MCF 10A (cell line): Measurements from ENCODE around the gene BANF2. TPM values are rescaled to one million over a fixed set of nuclear protein-coding genes. Genes with fewer than 3 reads are reported as not detected.

Source experiments
- BruUV-seq: library from RNA; stranded (reverse); fragments of 400-500 nt; replicated peaks from 2 replicates; lab custom pipeline; 2021; lab: Mats Ljungman, UMichigan
- CTCF ChIA-PET: fragments of 300-600 bp; sonication (Branson Sonifier 250); formaldehyde crosslinking; extraction: SDS; loops from one replicate; lab custom pipeline; 2021; ENCODE audit warnings: antibody characterized with exemption, inconsistent platforms; lab: Yijun Ruan, JAX
- POLR2A ChIA-PET: fragments of 300-600, 350-650 bp; sonication (Branson Sonifier 250); formaldehyde crosslinking; extraction: SDS; loops from one replicate; lab custom pipeline; 2020; ENCODE audit warnings: antibody characterized with exemption, inconsistent platforms; lab: Yijun Ruan, JAX
- DNase-seq: peaks from one replicate; pipeline ENCODE4 v3.0.0-alpha.2; 2018; ENCODE audit not compliant: unreplicated experiment
- H3K27ac Mint-ChIP-seq: one replicate; pipeline ENCODE4 v1.8.0; 2022; ENCODE audit warnings: mild to moderate bottlenecking, low read depth, mixed read lengths; ENCODE audit not compliant: unreplicated experiment
- H3K27me3 Mint-ChIP-seq: one replicate; pipeline ENCODE4 v1.8.0; 2022; ENCODE audit warnings: mixed read lengths; ENCODE audit not compliant: insufficient read depth, unreplicated experiment
- H3K36me3 Mint-ChIP-seq: one replicate; pipeline ENCODE4 v1.8.0; 2022; ENCODE audit warnings: mild to moderate bottlenecking, moderate library complexity, mixed read lengths; ENCODE audit not compliant: insufficient read depth, unreplicated experiment
- H3K4me1 Mint-ChIP-seq: one replicate; pipeline ENCODE4 v1.8.0; 2022; ENCODE audit warnings: mixed read lengths; ENCODE audit not compliant: insufficient read depth, unreplicated experiment
- H3K4me3 Mint-ChIP-seq: one replicate; pipeline ENCODE4 v1.8.0; 2022; ENCODE audit warnings: mild to moderate bottlenecking, moderate library complexity, mixed read lengths; ENCODE audit not compliant: unreplicated experiment
- H3K9me3 Mint-ChIP-seq: one replicate; pipeline ENCODE4 v1.8.0; 2022; ENCODE audit warnings: mixed read lengths; ENCODE audit not compliant: unreplicated experiment
- CTCF ChIP-seq: fragments of 200-600 bp; IDR thresholded peaks from one replicate; pipeline ENCODE4 v1.8.0; 2022; ENCODE audit warnings: antibody characterized with exemption, mild to moderate bottlenecking; ENCODE audit not compliant: unreplicated experiment
- intact Hi-C: fragments of 100-400 bp; cut with micrococcal nuclease; formaldehyde crosslinking; loops from 2 replicates; pipeline ENCODE4 v1.14.1; 2022
- total RNA-seq: library from RNA; stranded (reverse); gene quantifications from 2 replicates; pipeline ENCODE4 v1.2.3, GENCODE V29; 2022

The BANF2 gene
- total RNA-seq, 1 experiment from 2014 or later = not detected

GRCh38 chr20:17750722-17751045, 50.9 kb downstream of the BANF2 start:
- ChIA-PET POLR2A (no interaction called here), CTCF (no interaction called here)
- TF ChIP-seq CTCF = no peak
- Mint-ChIP-seq H3K27me3 (peaks cover 36% of the 10 kb centered on the region), H3K4me3 (no peak overlapping the region), H3K4me1 (peaks cover 10% of the 10 kb centered on the region), H3K36me3 (no peaks in the 10 kb centered on the region), H3K27ac (no peak overlapping the region), H3K9me3 (no peaks in the 10 kb centered on the region)
- no peak for DNase-seq
- no TSS peak for BruUV-seq
- intact Hi-C loops = no loop called here

- Mint-ChIP-seq H3K4me3 (no peak overlapping the region), H3K27me3 (peaks cover 46% of the 10 kb centered on the region), H3K36me3 (no peaks in the 10 kb centered on the region), H3K27ac (no peak overlapping the region), H3K9me3 (no peaks in the 10 kb centered on the region), H3K4me1 (peaks cover 10% of the 10 kb centered on the region)
- ChIA-PET CTCF (interaction anchor here (0.5 to 1.2 kb wide), 2 partner anchors 8 to 75 kb away, joined by 4 to 5 read pairs; no protein-coding TSS in a partner anchor), POLR2A (interaction anchor here (0.7 kb wide), 1 partner anchor 8 kb away, joined by 3 read pairs; no protein-coding TSS in a partner anchor)
- no peak for TF ChIP-seq CTCF
- no TSS peak for BruUV-seq
- no peak for DNase-seq
- intact Hi-C loops = no loop called here
Measured at GRCh38 chr20:17751640-17752039, 51.9 kb downstream of the BANF2 start.

- H3K27ac Mint-ChIP-seq = no peak overlapping the region
- peaks cover 46% of the 10 kb centered on the region for H3K27me3 Mint-ChIP-seq
- H3K4me1 Mint-ChIP-seq = peaks cover 4% of the 10 kb centered on the region
- no peak for DNase-seq
- no peak overlapping the region for H3K4me3 Mint-ChIP-seq
- CTCF ChIA-PET = interaction anchor here (0.6 to 1.2 kb wide), 4 partner anchors 9 to 244 kb away, joined by 3 to 4 read pairs (median 4); no protein-coding TSS in a partner anchor
- TF ChIP-seq CTCF = no peak
- H3K36me3 Mint-ChIP-seq = no peaks in the 10 kb centered on the region
- BruUV-seq = no TSS peak
- H3K9me3 Mint-ChIP-seq = no peaks in the 10 kb centered on the region
- POLR2A ChIA-PET = interaction anchor here (0.6 kb wide), 1 partner anchor 1172 kb away, joined by 3 read pairs; no protein-coding TSS in a partner anchor
- intact Hi-C loops = no loop called here
Measured at GRCh38 chr20:17752459-17752858, 52.7 kb downstream of the BANF2 start.

- POLR2A ChIA-PET = interaction anchor here (0.6 kb wide), 1 partner anchor 81 kb away, joined by 3 read pairs; no protein-coding TSS in a partner anchor
- CTCF ChIA-PET = interaction anchor here (0.7 to 0.8 kb wide), 2 partner anchors 9 to 1390 kb away, joined by 3 to 4 read pairs; no protein-coding TSS in a partner anchor
- H3K27ac Mint-ChIP-seq = no peak overlapping the region
- DNase-seq = no peak
- H3K36me3 Mint-ChIP-seq = no peaks in the 10 kb centered on the region
- BruUV-seq = no TSS peak
- no peak for TF ChIP-seq CTCF
- peaks cover 46% of the 10 kb centered on the region for H3K27me3 Mint-ChIP-seq
- H3K9me3 Mint-ChIP-seq = peaks cover 8% of the 10 kb centered on the region
- no peaks in the 10 kb centered on the region for H3K4me1 Mint-ChIP-seq
- no peak overlapping the region for H3K4me3 Mint-ChIP-seq
- intact Hi-C loops = no loop called here
Measured at GRCh38 chr20:17753516-17753915, 53.8 kb downstream of the BANF2 start.
